Gastroesophageal sphincter (tissue), 4 donors: ENCODE measurements around the gene INSR. TPM values are rescaled to one million over a fixed set of nuclear protein-coding genes. Genes with fewer than 3 reads are reported as not detected.

Experiments
- ATAC-seq: fragments of 150-250 bp; one replicate; pipeline ENCODE4 v1.9.1; 2016; ENCODE audit warnings: mild to moderate bottlenecking, moderate library complexity
- H3K27ac ChIP-seq, 4 donors: fragments of 200-600 bp; sonication (generic) in 3 of 4; 1 replicate in 3 of 4; 2 replicates in 1 of 4; pipeline ENCODE4 v1.5.1; 2016 to 2019
- H3K27me3 ChIP-seq: fragments of 200-600 bp; sonication (generic); one replicate; pipeline ENCODE4 v1.5.1; 2019
- H3K36me3 ChIP-seq, 2 donors: fragments of 200-600 bp; sonication (generic); one replicate each; pipeline ENCODE4 v1.5.1; 2019; ENCODE audit warnings: control low read depth in 1 of 2
- H3K4me1 ChIP-seq, 3 donors: fragments of 200-600 bp; sonication (generic); 1 replicate in 2 of 3; 2 replicates in 1 of 3; pipeline ENCODE4 v1.5.1; 2016 to 2019; ENCODE audit warnings: control low read depth in 2 of 3
- H3K4me3 ChIP-seq, 2 donors: fragments of 200-600 bp; sonication (generic); one replicate each; pipeline ENCODE4 v1.5.1; 2019; ENCODE audit warnings: mild to moderate bottlenecking in 1 of 2, moderate library complexity in 1 of 2
- H3K9me3 ChIP-seq, 3 donors: fragments of 200-600 bp; sonication (generic); one replicate each; pipeline ENCODE4 v1.5.1; 2017 to 2019; ENCODE audit warnings: control low read depth in 2 of 3
- EP300 ChIP-seq: sonication (generic); formaldehyde crosslinking; IDR thresholded peaks from one replicate; pipeline ENCODE4 v1.6.1; 2017; ENCODE audit warnings: antibody characterized with exemption, mild to moderate bottlenecking
- POLR2A ChIP-seq, 2 donors: fragments of 450-650 bp; IDR thresholded peaks; one replicate each; pipeline ENCODE4 v1.6.1; 2017; ENCODE audit warnings: antibody characterized with exemption in 2 of 2, mild to moderate bottlenecking in 2 of 2, moderate library complexity in 1 of 2
- POLR2AphosphoS5 ChIP-seq: sonication (generic); formaldehyde crosslinking; IDR thresholded peaks from one replicate; pipeline ENCODE4 v1.6.1; 2017; ENCODE audit warnings: antibody characterized with exemption
- WGBS, 2 donors: methylation state at CpG; one replicate each; pipeline ENCODE4 v1.1.5; 2018; ENCODE audit warnings: low coverage in 1 of 2; 5-methylcytosine and 5-hydroxymethylcytosine counted together
- total RNA-seq, 4 donors: library from RNA; depleted of rRNA; stranded (reverse); fragments of >200 nt; gene quantifications; one replicate each; pipeline ENCODE4 v1.1.0, GENCODE V29; 2016
- TF ChIP-seq, protein P1 (sequence below), 4 experiments: fragments of 200-600 bp in 2 of 4; fragments of 450-650 bp in 2 of 4; sonication (generic) in 1 of 4; IDR thresholded peaks; one replicate each; pipeline ENCODE4 v1.5.1; 2017 to 2019; ENCODE audit warnings: antibody characterized with exemption in 4 of 4, mild to moderate bottlenecking in 2 of 4, moderate library complexity in 2 of 4

The INSR gene
- total RNA-seq, 4 donors from 2014 or later: 67.6 to 95.6 (median 81.2) TPM

- Histone ChIP-seq H3K27me3 (no peaks in the 10 kb centered on the region), H3K9me3 (no peaks in the 10 kb centered on the region), H3K4me3 (no peak overlapping the region), H3K4me1 (no peaks in the 10 kb centered on the region), H3K27ac (no peak overlapping the region), H3K36me3 (peaks cover 0 to 59% of the 10 kb centered on the region in 2 donors)
- TF ChIP-seq, protein P1, sequence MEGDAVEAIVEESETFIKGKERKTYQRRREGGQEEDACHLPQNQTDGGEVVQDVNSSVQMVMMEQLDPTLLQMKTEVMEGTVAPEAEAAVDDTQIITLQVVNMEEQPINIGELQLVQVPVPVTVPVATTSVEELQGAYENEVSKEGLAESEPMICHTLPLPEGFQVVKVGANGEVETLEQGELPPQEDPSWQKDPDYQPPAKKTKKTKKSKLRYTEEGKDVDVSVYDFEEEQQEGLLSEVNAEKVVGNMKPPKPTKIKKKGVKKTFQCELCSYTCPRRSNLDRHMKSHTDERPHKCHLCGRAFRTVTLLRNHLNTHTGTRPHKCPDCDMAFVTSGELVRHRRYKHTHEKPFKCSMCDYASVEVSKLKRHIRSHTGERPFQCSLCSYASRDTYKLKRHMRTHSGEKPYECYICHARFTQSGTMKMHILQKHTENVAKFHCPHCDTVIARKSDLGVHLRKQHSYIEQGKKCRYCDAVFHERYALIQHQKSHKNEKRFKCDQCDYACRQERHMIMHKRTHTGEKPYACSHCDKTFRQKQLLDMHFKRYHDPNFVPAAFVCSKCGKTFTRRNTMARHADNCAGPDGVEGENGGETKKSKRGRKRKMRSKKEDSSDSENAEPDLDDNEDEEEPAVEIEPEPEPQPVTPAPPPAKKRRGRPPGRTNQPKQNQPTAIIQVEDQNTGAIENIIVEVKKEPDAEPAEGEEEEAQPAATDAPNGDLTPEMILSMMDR (IDR thresholded peaks at IDR 0.05): no peak
- TF ChIP-seq POLR2AphosphoS5 (no peak), EP300 (no peak), POLR2A (IDR thresholded peaks at IDR 0.05) (no peak)
- WGBS, 2 donors: 68 to 80% methylated on average over 1 to 5 of the region's 6 CpGs
- no peak for ATAC-seq
Observed at GRCh38 chr19:7115721-7116120, 178.5 kb downstream of the INSR start.

- TF ChIP-seq POLR2A (IDR thresholded peaks at IDR 0.05): no peak
- TF ChIP-seq POLR2AphosphoS5: no peak
- TF ChIP-seq EP300: no peak
- TF ChIP-seq, protein P1 (IDR thresholded peaks at IDR 0.05): no peak
- no peak overlapping the region for H3K27ac ChIP-seq
- 90% methylated on average over 1 of the region's 1 CpG; no CpG with 5 or more reads in 1 of the 2 donors for WGBS, 2 donors
- no peak for ATAC-seq
- H3K36me3 ChIP-seq: peaks cover 0 to 35% of the 10 kb centered on the region in 2 donors
- H3K9me3 ChIP-seq: no peaks in the 10 kb centered on the region
- peaks cover 3% of the 10 kb centered on the region for H3K27me3 ChIP-seq
- no peak overlapping the region for H3K4me3 ChIP-seq
- H3K4me1 ChIP-seq: no peaks in the 10 kb centered on the region
Observed at GRCh38 chr19:7113233-7113632, 181.0 kb downstream of the INSR start.

DNA sequence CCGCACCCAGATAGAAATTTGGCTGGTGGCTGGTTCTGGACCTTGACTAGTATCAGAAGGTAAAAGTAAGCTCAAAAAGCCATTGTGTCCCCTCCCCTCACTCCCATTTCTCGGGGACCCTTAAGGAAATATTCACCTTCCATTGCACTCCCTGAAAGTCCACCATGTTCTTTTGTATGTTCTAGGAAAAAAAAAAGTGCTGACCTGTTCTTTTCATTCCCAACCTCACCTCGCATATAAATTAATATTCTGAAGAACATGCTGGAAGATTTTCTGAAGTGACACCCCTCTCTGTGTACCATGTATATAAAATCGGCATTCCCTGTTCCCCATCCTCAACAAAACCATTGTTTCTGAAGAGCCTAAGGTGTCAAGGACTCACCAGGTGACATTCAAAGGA, 181.5 kb downstream of the INSR start:
- no peak overlapping the region for H3K4me3 ChIP-seq
- no peak overlapping the region for H3K27ac ChIP-seq
- peaks cover 6% of the 10 kb centered on the region for H3K27me3 ChIP-seq
- H3K36me3 ChIP-seq: peaks cover 0 to 29% of the 10 kb centered on the region in 2 donors
- no peak for ATAC-seq
- TF ChIP-seq POLR2AphosphoS5: no peak
- TF ChIP-seq EP300: no peak
- no peak for TF ChIP-seq POLR2A (IDR thresholded peaks at IDR 0.05)
- TF ChIP-seq, protein P1 (IDR thresholded peaks at IDR 0.05): no peak
- WGBS, 2 donors: 80 to 88% methylated on average over 2 to 4 of the region's 4 CpGs
- no peaks in the 10 kb centered on the region for H3K4me1 ChIP-seq
- H3K9me3 ChIP-seq: no peaks in the 10 kb centered on the region

- Histone ChIP-seq H3K27me3 (peaks cover 6% of the 10 kb centered on the region), H3K9me3 (no peaks in the 10 kb centered on the region), H3K4me3 (no peak overlapping the region), H3K36me3 (peaks cover 0 to under 1% of the 10 kb centered on the region in 2 donors), H3K27ac (no peak overlapping the region), H3K4me1 (no peaks in the 10 kb centered on the region)
- no peak for ATAC-seq
- TF ChIP-seq, protein P1 (IDR thresholded peaks at IDR 0.05): no peak
- TF ChIP-seq POLR2AphosphoS5: no peak
- TF ChIP-seq POLR2A (IDR thresholded peaks at IDR 0.05): no peak
- no peak for TF ChIP-seq EP300
- 54 to 68% methylated on average over 6 to 8 of the region's 8 CpGs for WGBS, 2 donors
Observed at GRCh38 chr19:7109678-7110289, 184.4 kb downstream of the INSR start.
